ENCODE data around the gene NEDD4L.

Gene NEDD4L

DNA sequence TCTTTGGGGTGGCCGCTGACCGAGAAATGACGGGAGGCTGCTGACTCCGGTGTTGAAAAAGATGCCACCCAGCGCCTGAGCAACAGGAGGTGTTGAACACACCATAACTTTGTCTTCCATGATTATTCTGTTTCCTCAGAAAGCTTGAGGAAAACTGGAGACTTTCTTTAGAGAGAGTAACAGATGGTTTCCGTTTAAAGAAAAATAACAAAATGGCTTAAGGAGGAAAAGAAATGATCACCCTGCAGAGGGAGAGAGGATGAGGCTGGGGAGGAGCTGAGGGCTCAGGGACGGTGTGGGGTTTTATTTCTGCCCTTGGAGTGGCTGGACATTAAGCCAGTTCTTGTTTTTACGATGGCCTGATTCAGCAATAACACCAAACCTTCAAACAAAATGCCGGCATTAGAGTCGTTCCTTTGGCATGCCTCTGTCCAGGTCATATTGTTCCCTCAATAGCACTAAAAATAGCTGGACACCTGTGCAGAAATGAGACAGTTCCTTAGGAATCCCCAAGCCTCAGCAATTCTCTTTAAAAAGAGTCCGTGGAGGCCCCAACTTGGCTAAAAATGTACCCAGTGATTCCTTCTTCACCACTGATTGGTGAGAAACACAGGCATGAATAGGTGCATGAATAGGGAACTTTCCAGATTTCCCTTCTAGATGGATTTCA, 402.5 kb downstream of the NEDD4L start:
- no peak for DNase-seq

DNA sequence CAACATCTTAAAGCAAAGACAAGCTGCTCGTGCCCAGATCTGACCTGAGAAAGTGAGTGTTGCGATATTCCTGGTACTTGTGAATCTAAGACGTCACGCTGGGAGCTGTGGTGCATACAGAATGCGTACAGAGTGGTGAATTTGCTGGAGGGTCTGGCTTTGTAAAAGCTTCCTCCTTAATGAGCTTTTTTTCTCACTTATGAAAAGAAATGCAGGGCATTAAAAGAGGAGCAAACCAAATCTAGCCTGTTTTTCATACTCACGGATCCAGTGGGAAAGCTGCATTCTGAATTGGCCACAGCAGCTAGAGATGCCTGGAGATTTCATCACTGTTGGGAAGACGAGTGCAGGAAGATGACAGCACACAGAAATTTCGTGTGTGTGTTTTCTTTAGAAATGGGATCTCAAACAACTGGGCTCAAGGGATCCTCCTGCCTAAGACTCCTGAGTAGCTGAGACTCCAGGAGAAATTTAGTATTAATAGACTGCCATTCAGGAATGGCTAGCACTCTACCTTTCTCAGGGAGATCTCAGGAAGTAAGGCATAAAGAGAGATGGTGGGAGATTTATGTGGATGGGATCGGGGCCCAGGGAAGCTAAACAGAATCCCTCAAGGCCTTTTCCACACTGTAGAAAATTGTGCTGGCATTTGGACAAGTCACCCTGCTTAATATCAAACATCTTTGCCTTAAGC, 403.5 kb downstream of the NEDD4L start:
- DNase-seq: no peak

DNA sequence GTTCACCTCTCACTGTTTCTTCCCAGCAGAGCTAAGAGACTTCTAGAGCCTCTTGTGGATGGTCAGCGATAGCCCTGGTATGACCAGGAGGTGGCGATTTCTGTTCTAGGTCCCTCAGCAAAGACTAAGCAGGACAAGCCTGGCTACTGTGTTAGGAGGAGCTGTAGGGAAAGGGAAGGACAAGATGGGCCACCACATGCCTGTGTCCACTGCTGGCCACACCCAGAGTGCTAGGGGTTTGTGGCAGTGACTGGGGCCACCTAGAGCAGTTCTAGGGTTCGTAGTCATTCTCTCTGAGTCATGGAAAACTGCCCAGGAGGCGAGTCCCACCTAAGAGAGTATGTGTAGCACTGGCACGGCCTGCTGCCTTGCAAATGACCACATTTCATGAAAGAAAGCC, 405.4 kb downstream of the NEDD4L start:
- no peak for DNase-seq
